DMS153 treated with DMSO at 0.1 percent for 48 hours (cell line): ENCODE measurements around the gene TSEN34.

Experiments used
- DNase-seq: peaks from one replicate; lab custom pipeline; 2025; ENCODE audit not compliant: unreplicated experiment; lab: John Stamatoyannopoulos, UW

TSEN34 gene

DNA sequence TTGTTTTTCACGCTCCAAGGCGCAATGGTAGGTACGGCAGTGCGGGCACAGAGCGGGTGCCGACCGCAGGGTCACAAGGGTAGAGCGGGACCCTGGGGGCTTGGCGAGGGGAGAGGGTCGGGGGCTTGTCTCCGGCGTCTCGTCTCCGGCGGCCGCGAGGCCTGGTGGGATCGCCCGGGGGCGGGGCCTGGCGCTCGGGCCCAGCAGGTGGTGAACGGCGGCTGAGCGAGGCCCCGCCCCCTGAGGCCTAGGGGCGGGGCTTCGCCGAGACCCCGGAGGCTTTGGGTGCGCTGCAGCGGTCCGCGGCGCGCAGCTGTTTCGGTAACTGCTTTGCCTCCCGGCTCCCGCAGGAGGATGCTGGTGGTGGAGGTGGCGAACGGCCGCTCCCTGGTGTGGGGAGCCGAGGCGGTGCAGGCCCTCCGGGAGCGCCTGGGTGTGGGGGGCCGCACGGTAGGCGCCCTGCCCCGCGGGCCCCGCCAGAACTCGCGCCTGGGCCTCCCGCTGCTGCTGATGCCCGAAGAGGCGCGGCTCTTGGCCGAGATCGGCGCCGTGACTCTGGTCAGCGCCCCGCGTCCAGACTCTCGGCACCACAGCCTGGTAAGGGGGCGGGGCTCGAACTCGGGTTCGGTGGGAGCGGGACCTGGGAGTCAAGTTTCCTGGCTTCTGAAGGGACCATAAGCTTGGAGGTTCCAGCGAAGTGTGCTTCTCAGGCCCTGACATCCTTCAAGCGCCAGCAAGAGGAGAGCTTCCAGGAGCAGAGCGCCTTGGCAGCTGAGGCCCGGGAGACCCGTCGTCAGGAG lies at the start of gene TSEN34:
Gene TSEN34 (plus strand): TSS at position 298 of the 800 bp plus-strand sequence. CDS start 57 bp downstream, at position 355.
- no peak for DNase-seq

DNA sequence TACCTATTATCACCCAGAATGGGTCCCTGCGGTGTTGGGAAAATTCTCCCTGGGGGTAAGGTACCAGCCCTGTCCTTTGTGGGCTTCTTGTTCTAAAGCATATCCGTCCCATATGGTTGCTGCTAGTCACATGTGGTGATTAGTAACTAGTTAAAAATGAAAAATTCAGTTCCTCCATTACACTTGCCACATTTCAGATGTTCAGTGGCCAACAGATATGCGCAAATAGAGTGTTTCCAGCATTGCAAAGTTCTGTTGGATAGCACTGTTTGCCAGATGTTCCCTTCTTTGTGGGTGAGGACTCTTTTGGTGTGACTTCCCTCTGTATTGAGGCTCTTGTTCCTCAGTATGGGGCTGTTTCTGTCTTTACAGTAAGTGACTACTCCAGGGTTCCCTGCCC lies 49.8 kb upstream of the TSEN34 start:
- no peak for DNase-seq

DNA sequence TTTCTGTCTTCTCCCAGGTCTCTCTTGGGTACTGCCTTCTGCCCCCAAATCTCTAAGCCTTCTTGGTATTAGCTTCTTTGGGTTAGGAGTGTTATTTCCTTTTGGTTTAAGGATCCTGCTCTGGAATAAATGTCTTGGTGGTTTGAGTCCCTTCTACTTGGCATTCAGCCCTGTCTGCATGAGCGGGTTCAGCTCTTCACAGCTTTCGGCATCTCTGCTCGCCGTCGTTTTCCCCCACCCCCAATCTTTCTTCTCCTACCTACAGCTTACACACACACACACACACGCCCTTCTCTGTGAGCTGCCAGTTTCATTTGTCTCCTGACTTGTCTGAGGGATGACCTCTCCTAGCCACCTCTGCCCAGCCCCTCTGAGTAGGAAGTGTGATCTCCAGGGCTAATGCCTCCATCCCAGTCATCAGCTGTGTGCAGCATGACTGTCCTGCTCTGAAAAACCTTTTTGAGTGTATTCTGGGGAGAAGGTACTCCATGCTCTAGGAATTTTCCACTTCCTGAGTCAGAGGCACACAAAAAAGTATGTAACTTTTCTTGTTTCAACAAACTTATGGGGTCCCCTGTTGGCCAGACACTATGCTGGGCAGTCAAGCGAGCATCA lies 48.8 kb upstream of the TSEN34 start:
- no peak for DNase-seq

DNA sequence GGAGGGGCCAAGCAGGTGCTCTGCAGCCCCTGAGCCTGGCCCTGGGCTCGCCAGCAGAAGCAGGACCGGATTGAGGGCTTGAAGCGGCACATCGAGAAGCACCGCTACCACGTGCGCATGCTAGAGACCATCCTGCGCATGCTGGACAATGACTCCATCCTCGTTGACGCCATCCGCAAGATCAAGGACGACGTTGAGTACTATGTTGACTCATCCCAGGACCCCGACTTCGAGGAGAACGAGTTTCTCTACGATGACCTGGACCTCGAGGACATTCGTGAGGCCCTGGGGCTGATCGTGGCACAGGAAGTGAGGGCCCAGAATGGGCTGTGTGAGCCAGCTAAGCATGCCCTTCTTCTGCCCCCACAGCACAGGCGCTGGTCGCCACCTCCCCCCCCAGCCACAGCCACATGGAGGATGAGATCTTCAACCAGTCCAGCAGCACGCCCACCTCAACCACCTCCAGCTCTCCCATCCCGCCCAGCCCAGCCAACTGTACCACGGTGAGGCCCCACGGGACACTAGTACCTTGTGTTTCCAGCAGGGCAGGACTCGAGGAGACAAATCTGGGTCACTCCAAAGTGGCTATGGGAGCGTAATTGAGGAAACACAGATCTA lies 45.5 kb upstream of the TSEN34 start:
- no peak for DNase-seq

DNA sequence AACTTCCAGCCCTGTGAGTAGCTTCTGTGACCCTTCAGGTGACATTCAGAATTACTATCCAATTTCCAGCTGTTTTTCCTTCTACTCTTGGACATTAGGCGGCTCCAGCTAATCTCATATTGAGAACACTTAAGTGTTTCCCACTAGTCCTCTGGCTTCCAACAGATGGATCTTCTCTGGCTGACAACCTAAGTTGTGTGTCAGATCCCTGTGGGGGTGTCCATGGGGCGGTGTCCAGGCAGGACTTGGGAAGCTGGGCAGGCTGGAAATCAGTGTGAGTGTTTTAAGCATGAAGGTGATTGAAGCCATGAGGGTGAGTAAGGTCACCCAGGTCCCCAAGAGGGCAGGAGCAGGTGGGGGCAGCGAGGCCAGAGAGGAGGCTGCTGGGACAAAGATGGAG lies 43.4 kb upstream of the TSEN34 start:
- DNase-seq = no peak

DNA sequence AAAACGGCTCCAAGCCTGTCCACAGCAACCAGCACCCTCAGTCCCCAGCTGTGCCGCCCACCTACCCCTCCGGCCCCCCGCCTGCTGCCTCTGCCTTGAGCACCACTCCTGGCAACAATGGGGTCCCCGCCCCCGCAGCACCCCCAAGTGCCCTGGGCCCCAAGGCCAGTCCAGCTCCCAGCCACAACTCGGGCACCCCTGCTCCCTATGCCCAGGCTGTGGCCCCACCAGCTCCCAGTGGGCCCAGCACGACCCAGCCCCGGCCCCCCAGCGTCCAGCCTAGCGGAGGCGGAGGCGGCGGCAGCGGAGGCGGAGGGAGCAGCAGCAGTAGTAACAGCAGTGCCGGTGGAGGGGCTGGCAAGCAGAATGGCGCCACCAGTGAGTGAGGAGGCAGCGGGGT lies 43.0 kb upstream of the TSEN34 start:
- DNase-seq = no peak

DNA sequence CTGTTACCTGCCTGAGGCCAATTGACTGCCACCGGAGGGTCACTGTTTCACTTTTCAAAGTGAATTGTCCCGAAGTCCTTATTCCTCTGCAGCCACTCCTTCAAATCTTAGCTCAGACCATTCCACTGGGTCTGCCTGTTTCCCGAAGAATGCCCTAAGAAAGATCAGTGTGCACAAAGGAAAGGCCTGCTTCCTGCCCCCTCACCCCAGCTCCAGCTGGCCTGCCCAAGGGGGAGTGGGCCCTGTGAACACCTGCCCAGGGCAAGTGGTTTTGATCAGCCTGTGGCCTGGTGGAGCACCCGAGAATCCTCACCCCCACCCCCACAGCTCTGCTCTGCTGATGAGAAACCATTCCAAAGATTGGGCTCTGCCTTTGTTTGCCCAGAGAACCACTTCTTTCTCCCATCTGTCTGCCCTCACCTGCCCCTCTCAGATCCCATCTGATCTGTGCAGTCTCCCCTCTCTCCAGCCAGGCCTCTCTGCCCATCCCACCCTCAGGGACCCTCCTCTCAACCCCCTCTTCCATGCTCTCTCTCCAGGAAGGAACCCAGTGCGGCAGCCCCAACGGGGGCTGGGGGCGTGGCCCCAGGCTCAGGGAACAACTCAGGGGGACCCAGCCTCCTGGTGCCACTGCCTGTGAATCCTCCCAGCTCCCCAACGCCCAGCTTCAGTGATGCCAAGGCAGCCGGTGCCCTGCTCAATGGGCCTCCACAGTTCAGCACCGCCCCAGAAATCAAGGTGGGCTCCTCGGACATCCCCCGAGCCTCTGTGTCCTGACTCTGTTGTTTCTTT lies 41.9 kb upstream of the TSEN34 start:
- no peak for DNase-seq

DNA sequence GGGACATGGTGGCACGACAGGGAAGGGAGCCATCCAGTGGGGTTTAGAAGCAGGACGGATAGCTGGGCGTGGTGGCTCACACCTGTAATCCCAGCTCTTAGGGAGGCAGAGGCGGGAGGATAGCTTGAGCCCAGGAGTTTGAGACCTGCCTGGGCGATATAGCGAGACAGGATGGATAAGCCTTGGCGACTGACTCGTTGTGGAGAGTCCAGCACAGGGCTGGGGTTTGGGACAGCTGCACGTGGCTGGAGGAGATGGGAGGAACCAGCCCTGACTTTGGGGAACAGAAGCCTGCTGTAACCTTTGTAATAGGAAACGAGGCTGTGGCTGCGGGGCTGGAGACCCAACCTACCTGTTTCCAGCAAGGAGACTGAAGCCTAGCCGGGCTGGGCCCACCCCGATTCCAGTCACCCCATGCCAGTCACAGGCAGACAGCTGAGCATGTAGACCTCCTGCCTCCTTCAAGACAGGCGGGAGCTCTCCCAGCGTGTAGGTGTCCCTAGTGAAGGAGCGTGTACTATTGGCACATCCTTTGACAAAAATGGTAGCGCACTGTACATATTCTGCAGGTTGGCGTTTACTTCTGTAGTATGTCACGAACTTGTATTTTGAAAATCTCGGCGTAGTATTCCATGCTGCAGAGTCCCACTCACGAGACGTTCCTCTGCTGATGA lies 39.6 kb upstream of the TSEN34 start:
- no peak for DNase-seq

DNA sequence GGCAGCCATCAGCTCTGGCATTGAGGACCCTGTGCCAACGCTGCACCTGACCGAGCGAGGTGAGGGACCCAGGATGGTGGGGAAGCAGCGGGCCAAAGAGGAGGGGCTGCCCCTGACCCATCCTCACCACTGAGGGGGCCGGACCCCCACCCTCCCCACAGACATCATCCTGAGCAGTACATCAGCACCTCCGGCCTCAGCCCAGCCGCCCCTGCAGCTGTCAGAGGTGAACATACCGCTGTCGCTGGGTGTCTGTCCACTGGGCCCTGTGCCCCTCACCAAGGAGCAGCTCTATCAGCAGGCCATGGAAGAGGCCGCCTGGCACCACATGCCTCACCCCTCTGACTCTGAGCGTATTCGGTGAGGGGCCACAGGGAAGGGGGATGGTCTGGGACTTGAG lies 38.8 kb upstream of the TSEN34 start:
- no peak for DNase-seq

DNA sequence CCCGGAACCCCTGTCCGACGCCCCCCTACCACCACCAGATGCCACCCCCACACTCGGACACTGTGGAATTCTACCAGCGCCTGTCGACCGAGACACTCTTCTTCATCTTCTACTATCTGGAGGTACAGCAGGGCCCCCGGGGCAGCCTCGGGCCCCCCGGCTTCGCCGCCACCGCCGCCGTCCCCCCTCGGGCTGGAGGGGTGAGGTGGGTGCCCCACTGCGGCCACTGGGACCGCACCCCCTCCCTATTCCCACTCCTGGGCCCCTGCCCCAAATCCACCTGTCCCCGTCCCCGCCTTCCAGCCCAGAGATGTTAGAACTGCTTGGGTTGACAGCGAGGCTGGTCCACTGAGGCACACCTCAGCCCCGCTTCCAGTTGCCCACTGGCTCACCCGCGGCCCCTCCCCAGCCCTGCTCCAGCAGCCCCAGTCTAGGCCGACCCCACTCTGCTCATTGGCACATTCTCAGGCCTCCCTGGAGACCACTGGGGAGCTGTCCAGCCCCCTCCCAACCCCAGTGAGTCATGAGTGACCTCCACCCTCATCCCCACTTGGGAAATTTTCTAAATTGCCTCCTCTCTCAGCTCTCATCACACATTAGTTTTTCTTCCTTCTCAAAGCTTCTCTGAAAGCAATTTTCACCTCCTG lies 38.1 kb upstream of the TSEN34 start:
- DNase-seq = no peak

DNA sequence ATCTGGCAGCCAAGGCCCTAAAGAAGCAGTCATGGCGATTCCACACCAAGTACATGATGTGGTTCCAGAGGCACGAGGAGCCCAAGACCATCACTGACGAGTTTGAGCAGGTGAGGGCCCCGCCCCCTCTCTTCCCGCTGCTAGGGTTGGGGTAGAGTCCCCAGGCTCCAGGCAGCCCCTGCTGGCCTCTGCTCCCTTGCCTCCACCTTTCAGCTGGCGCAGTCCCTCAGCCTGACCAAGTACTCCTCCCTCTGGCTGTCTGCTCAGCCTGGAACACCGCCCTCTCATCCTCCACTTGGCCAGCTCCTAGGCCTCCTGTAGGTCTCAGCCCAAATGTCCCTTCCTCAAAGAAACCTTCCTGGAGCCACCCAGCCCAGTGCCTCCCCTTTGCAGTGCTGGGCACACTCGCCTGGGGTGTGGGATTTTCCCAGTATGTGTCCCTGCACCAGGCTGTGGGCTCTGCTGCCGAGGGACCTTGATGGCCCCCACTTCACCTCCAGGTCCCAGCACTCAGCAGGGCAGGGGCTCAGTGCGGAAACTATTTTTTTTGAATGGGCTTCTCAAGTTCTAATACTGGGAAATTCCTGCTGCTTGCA lies 37.3 kb upstream of the TSEN34 start:
- no peak for DNase-seq

DNA sequence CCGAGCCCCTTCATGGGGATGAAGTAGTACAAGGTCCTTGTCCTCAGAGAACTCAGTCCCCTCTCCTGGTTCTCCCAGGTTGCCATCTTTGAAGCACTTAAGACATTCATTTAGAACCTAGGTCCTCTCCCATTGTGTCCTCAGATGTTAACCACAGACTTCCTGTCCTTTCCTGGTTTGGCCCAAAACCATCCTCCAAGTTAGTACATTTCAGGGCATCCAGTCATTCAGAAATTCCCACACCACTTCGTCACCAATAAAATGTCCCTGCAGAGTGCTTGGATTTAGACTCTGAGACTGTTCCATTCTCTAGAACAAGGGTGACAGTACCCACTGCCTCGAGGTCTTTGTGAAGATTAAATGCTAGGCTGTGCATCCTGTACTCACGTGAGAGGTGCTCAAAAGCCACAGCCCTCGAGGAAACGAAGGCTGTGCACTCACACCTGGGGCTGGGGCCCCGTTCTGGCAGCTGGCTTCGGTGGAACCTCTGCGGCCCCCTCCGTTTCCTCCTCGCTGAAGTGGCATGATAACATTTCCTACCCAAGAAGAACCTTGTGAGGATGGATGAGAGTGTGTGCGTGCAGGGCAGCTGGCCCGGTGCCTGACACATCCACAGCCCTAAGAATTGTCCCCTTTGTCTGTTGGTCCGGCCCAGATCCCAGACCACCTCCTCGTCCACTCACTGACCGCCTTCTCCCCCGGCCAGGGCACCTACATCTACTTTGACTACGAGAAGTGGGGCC lies 36.3 kb upstream of the TSEN34 start:
- DNase-seq = no peak

DNA sequence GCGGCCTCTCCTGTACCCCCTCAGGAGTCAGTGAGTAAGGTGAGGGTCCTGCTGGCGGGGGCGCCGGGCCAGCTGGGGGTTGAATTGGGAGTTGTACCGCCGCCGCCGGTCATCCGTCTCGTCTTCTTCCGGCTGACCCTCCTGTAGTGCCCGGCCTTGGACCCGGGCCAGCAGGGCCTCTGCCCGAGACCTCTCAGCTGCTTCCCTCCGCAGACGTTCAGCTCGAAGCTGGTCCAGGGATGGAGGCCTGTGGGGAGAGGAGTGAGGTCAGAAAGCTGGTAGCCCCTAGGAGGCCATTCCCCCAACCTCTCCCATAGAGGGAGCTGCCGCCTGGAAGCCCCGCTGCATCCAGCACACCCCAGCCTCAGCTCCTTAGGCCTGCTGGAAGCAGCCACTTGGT lies 35.4 kb upstream of the TSEN34 start:
- no peak for DNase-seq

DNA sequence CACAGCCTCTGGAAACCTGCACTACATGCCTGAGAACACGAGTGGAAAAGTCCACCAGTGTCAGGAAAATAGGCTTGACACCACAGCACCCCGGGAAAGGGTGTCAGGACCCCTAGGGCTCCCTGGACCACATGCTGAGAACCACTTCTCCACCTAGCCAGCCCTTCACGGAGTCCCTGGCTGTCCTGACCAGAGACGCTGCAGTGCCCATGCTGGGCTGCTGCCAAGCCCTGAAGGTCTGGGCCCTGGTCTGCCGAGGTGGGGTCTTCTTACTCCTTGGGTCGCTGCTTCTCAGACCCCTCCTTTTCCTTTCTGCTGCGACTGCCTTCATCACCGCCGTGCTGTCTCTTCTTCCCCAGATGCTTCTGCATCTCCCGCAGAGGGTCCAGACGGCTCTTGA lies 34.6 kb upstream of the TSEN34 start:
- no peak for DNase-seq

DNA sequence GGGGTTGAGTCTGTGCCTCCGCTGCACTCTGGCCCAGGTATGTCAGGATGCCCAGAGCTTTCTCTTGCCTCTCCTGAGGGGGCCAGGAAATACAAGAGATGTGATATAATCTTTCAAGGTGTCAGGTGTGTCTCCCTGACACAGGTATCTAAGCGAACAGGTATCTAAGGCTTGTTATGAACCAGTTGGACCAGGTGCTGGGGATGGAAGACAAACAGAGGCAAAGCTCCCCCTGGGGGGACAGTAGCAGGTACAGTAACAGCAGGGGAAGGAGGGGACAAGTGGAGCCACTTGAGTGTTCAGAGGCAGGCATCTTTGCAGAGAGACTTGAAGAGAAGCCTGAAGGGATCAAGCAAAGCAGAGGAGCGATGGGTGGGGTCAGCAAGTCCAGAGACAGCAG lies 34.2 kb upstream of the TSEN34 start:
- no peak for DNase-seq

DNA sequence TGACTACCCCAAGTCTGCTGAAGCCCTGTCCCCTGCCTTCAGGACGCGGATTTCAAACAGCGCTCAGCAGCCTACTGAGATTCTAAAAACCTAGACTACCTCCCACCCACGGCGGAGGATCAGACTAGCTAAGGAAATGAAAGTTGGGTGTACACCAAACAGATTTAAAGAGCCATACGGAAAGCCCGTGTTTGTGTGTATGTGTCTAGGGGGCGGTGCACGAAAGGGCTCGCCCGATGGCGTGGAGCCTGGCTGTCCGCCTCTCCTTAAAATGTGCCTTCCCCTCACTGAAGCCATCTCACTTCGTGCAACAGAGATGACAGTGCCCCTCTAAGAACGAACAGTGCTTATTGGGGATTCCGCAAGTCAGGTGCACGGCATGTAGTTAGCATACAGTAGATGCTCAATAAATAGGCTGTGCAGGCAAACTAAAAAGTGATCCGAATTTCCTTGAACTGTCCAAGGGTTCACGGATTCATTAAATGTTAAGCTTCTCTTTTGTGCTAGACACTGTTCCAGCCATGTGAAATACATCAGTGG lies 32.2 kb upstream of the TSEN34 start:
- no peak for DNase-seq

DNA sequence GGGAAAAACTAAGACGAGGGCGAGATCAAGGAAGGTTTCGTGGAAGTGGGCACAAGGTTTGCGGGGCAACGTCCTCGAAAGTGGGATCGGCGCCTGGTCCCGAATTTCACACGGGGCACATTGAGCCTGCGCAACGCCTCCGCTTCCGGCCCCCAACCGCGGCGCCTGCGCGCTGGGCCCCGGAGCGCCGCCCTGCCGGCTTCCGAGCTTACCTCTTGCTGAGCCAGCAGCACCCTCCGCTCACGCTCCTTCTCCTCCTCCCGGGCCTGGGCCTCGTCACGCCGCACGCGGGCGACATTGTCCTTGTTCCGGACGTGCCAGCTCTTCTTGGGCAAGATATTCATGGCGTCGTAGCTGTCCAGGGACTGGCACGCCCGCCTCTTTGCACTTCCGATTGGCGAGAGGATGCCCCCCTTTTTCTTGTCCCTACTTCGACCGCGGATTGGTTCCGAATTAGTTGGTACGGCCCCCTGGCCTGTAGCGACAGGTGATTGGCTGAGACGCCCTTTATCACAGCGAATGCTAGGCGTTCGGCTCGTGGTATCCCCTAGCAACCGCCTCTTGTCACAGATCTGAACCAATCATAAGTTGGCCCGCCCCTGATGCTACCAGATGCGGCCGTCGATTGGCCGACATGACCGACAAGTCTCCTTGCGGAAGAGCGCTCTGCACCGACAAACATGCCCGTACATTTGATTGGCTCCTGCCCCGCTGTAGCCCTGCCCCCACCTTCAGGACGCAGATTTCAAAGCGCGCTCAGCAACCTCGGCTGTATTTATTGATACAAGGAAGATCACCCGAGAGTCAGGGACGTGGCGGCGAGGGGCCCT lies 31.5 kb upstream of the TSEN34 start, which contains the start of gene LENG1:
Gene LENG1 (minus strand): TSS at position 370 of the 830 bp plus-strand sequence. CDS start 26 bp downstream, at position 344.
- peak; percentile 99 for DNase-seq

DNA sequence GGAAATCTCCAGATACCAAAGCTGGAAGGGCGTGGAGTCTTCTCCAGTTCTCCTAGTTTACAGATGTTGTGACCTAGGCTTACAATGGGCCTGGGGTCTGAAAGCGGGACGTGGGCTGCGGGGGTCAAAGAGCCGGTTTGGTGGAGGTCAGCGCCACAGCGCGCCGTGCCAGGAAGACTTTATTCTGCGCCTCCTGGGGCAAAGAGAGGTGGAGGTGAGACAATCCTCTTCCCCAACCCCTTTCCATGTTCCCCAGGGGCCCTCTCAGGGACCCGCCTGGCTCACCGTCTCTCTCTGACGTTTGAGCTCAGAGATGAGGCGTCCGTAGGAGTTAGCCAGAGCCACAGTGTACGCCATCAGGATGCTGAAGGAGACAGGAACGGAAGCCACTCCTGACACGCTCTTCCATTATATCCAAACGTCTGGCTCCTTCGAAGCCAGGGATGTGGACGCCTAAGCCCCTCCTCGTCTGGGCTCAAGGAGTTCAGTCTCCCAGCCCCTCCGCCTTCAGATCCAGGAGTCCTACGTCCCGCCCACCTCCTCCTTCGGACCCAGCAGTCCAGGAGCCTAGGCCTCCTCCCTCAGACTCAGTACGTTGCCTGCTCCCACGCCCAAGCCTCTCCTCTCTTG lies 30.8 kb upstream of the TSEN34 start:
- DNase-seq = no peak
